ENCODE data around the gene OR1G1.
"Not testable (repeated sequence)": the region's sequence is repeated elsewhere in the genome, so short reads cannot be mapped to it uniquely, and the experiment has no call there.

The OR1G1 gene

GRCh38 chr17:3127451-3127850 lies at the start of gene OR1G1:
OR1G1 (minus strand) TSS chr17:3127551; CDS start chr17:3127551, 0 bp downstream.
- no peak for DNase-seq

GRCh38 chr17:3167574-3167973 lies 40.2 kb upstream of the OR1G1 start:
- DNase-seq: peak; percentile 72

DNA sequence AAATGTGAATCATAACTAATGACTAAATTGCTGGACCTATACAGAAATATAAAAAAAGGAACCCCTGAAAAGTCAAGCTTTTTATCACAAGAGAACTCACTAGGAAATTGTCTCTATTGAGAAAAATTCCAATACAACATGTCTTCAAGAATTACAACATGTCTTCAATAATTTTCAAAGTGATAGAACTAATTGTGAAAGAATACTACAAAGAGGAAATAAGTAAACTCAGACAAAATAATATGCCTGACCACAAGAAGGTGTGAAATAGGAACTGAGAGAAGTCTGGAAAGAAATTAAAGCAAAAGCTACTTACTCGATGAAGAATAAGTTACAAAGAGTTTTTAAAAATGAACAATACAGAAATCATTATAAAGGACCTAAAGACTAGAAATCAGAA lies 29.9 kb upstream of the OR1G1 start:
- peak; percentile 26 for DNase-seq

DNA sequence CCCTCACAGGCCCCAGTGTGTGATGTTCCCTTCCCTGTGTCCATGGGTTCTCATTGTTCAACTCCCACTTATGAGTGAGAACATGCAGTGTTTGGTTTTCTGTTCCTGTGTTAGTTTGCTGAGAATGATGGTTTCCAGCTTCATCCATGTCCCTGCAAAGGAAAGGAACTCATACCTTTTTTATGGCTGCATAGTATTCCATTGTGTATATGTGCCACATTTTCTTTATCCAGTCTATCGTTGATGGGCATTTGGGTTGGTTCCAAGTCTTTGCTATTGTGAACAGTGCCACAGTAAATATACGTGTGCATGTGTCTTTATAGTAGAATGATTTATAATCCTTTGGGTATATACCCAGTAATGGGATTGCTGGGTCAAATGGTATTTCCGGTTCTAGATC lies 10.1 kb upstream of the OR1G1 start:
- DNase-seq: not testable (repeated sequence)

- no peak for DNase-seq
Measured at GRCh38 chr17:3104322-3104721, 23.0 kb downstream of the OR1G1 start, which contains the start of gene OR1D2. OR1D2 (minus strand) TSS chr17:3104422; CDS start chr17:3092996, 11,426 bp downstream.

Data from SIG-M5 (cell line).